Brain microvascular endothelial cell (primary cell): ENCODE data around the gene RALGPS1.

ENCODE experiments used
- DNase-seq: peaks from one replicate; pipeline ENCODE4 v3.0.0-alpha.2; 2020
- H3K27ac ChIP-seq: fragments of 250-450 bp; sonication (Bioruptor Pico); 2 replicates; pipeline ENCODE4 v1.5.1; 2020; ENCODE audit warnings: mild to moderate bottlenecking, moderate library complexity
- H3K27me3 ChIP-seq: fragments of 250-450 bp; sonication (Bioruptor Pico); replicated peaks from 2 replicates; pipeline ENCODE4 v1.5.1; 2020; ENCODE audit warnings: mild to moderate bottlenecking
- H3K36me3 ChIP-seq: fragments of 250-450 bp; sonication (Bioruptor Pico); replicated peaks from 2 replicates; pipeline ENCODE4 v1.5.1; 2020; ENCODE audit warnings: mild to moderate bottlenecking
- H3K4me3 ChIP-seq: 2 replicates; pipeline ENCODE4 v1.5.1; 2011; ENCODE audit warnings: low read depth, mild to moderate bottlenecking, control low read depth, low read length, moderate library complexity
- in situ Hi-C: cut with HindIII; loops from 2 replicates; pipeline ENCODE4 v1.10.0; 2017; ENCODE audit warnings: low sequenced_read_pairs, low pct_ligation_motif_present
- TF ChIP-seq, protein P1 (sequence below): IDR thresholded peaks from 2 replicates; pipeline ENCODE4 v1.5.1; 2011; ENCODE audit warnings: low read depth, mild to moderate bottlenecking, moderate library complexity, low read length, control low read depth, inconsistent platforms; ENCODE audit errors: missing control alignments

The RALGPS1 gene

DNA sequence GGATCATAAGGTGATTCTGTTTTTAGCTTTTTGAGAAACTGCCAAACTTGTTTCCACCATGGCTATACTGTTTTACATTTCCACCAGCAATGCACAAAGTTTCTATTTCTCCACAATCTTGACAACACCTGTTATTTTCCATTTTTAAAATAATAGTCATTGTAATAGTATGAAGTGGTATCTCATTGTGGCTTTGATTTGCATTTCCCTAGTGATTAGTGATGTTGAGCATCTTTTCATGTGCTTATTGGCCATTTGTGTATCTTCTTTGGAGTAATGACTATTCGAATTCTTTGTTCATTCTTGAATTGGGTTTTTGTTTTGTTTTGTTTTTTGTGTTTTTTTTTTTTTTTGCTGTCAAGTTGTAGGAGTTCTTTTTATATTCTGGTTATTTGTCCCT is 354.9 kb downstream of the RALGPS1 start:
- in situ Hi-C loops, result no loop called here
- no peak for DNase-seq
- Histone ChIP-seq H3K4me3 (no peak overlapping the region), H3K27ac (no peak overlapping the region), H3K36me3 (no peaks in the 10 kb centered on the region), H3K27me3 (no peaks in the 10 kb centered on the region)
- TF ChIP-seq, protein P1, sequence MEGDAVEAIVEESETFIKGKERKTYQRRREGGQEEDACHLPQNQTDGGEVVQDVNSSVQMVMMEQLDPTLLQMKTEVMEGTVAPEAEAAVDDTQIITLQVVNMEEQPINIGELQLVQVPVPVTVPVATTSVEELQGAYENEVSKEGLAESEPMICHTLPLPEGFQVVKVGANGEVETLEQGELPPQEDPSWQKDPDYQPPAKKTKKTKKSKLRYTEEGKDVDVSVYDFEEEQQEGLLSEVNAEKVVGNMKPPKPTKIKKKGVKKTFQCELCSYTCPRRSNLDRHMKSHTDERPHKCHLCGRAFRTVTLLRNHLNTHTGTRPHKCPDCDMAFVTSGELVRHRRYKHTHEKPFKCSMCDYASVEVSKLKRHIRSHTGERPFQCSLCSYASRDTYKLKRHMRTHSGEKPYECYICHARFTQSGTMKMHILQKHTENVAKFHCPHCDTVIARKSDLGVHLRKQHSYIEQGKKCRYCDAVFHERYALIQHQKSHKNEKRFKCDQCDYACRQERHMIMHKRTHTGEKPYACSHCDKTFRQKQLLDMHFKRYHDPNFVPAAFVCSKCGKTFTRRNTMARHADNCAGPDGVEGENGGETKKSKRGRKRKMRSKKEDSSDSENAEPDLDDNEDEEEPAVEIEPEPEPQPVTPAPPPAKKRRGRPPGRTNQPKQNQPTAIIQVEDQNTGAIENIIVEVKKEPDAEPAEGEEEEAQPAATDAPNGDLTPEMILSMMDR, result no peak
